Fibroblast of skin of abdomen (primary cell): ENCODE results near the gene METTL26.

Experiments
- DNase-seq: peaks from one replicate; pipeline ENCODE4 v3.0.0-alpha.2; 2013

METTL26 gene

GRCh38 chr16:658679-659571 lies 22.8 kb upstream of the METTL26 start:
- no peak for DNase-seq

GRCh38 chr16:657487-657886 lies 21.4 kb upstream of the METTL26 start:
- no peak for DNase-seq

- DNase-seq = no peak
These were observed 17.9 kb upstream of the METTL26 start for GRCh38 chr16:654034-654433.

GRCh38 chr16:652454-653305 lies 16.6 kb upstream of the METTL26 start:
- DNase-seq = no peak

GRCh38 chr16:651844-652243 lies 15.7 kb upstream of the METTL26 start:
- no peak for DNase-seq

GRCh38 chr16:649631-650030 lies 13.5 kb upstream of the METTL26 start:
- DNase-seq = no peak

GRCh38 chr16:648781-649589 lies 12.9 kb upstream of the METTL26 start, which contains the start of gene WDR90:
Gene WDR90 (plus strand): TSS chr16:649365. CDS start chr16:649417, 52 bp downstream.
- peak; percentile 88 for DNase-seq

GRCh38 chr16:648071-648780 lies 12.1 kb upstream of the METTL26 start:
- DNase-seq = peak; percentile 18

GRCh38 chr16:647173-647902 lies 11.2 kb upstream of the METTL26 start:
- DNase-seq = no peak

- DNase-seq = no peak
These were observed 10.6 kb upstream of the METTL26 start for GRCh38 chr16:646679-647172.

GRCh38 chr16:645852-646678 lies 10.0 kb upstream of the METTL26 start:
- DNase-seq = no peak

GRCh38 chr16:644556-644955 lies 8.5 kb upstream of the METTL26 start:
- DNase-seq = no peak

- DNase-seq = no peak
These were observed 6.9 kb upstream of the METTL26 start for GRCh38 chr16:643050-643368.

GRCh38 chr16:642189-643049 lies 6.3 kb upstream of the METTL26 start:
- no peak for DNase-seq

GRCh38 chr16:641326-642188 lies 5.5 kb upstream of the METTL26 start, which contains the start of gene MCRIP2:
Gene MCRIP2 (plus strand): TSS chr16:641828. CDS start chr16:641992, 164 bp downstream.
- DNase-seq = peak; percentile 63

GRCh38 chr16:640614-641013 lies 4.5 kb upstream of the METTL26 start:
- DNase-seq = no peak

GRCh38 chr16:638836-639235 lies 2.7 kb upstream of the METTL26 start:
- no peak for DNase-seq

- no peak for DNase-seq
These were observed 2.0 kb upstream of the METTL26 start for GRCh38 chr16:638034-638543.
